NCI-H128 (cell line): ENCODE data around the gene VEGFD.
"Not testable (repeated sequence)": the region's sequence is repeated elsewhere in the genome, so short reads cannot be mapped to it uniquely, and the experiment has no call there.

Experiments
- DNase-seq: peaks from one replicate; lab custom pipeline; 2025; ENCODE audit not compliant: unreplicated experiment; lab: John Stamatoyannopoulos, UW

VEGFD gene

DNA sequence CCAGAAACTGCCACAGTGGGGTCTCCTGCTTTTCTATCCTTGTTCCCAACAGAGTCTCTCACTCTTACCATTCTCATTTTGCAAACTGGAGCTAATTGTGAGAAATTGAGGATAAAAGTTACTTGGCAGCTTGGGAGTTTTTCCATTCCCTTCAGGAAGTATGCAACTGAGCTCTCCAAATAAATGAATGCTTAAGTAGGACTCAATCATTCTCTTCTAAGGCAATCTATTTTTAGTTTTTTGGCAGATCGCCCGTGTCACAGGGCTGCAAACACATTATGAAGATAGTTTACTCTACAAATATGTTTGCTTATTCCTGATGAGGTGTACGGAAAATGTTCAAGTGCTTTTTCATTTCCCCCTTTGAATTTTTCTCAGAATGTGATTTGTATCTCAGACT, 74.1 kb downstream of the VEGFD start:
- DNase-seq, result peak; percentile 7

DNA sequence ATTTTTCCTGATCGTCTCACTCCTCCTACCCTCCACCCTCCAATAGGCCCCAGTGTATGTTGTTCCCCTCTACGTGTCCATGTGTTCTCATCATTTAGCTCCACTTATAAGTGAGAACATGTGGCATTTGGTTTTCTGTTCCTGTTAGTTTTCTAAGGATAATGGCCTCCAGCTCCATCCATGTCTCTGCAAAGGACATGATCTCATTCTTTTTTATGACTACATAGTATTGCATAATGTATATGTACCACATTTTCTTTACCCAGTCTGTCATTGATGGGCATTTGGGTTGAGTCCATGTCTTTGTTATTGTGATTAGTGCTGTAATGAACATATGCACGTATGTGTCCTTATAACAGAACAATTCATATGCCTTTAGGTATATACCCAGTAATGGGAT, 78.3 kb downstream of the VEGFD start:
- DNase-seq, result not testable (repeated sequence)

DNA sequence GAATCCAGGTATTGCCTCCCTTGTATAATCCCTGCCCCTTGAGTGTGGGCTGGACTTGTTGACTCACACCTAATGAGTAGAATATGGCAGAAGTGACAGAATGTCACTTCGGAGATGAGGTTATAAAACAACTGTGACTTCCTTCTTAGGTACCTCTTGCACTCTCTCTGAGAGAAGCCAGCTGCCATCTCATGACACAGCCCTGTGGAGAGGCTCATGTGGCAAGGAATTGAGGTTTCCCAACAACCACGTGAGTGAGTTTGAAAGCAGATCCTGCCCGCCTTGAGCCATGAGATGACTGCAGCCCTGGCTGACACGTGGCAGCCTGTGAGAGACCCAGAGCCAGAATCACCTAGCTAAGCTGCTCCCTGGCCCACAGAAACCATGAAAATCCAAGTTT, 82.3 kb downstream of the VEGFD start:
- DNase-seq, result no peak

DNA sequence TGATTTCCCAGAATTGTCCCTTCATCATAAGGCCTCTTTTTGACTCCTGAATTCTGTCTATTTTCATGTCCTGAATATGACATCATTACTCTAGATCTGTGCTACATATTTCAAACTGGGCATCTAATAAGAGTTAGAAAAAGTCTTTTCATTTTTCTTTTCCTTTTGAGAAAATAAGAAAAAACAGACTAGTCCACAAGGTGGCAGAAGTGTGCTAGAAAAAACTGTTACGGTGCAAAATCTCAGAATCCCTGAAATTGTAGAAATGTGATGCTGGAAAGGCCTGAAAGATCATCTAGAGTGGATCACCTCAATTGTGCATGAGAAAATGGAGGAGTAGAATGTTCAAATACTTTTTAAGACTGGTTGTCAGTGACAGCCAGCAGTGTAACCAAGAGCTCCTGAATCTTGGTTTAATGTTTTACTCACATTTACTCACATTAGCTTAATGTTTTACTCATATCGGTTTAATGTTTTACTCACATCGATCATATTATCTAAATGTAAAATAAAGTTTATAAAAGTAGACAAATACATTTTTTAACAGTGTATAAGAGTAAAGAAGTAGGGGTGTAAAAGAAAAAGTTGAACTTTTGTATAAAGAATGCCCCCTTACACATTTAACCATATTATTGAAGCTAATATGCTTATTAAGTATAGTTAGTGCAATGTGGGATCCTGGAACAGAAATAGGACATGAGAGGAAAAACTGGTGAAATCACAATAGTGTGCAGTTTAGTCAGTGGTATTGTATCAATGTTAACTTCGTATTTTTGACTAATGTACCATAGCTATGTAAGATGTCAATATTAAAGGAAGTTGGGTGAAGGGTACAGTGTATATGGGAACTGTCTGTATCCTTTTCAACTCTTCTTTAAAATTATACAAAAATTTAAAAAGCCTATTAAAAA, 84.0 kb downstream of the VEGFD start:
- DNase-seq, result no peak

DNA sequence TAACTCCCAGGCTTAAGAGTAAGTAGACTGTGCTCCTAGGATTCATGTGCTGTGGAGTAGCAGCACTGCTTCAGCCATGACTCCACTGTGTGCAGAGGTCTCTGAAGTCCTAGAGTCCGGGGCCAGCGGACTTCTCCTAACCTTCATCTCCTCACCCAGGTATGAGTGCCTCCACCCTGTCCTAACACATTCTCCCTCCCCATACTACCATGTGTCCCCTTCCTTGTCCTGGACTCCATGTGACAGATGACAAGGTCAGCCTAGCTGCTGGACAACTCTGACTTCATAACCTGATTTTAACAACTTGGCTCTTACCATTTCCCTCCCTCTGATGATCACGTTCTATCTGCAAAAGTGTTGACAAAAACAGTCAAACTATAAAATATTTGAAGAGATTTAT, 85.4 kb downstream of the VEGFD start:
- no peak for DNase-seq

DNA sequence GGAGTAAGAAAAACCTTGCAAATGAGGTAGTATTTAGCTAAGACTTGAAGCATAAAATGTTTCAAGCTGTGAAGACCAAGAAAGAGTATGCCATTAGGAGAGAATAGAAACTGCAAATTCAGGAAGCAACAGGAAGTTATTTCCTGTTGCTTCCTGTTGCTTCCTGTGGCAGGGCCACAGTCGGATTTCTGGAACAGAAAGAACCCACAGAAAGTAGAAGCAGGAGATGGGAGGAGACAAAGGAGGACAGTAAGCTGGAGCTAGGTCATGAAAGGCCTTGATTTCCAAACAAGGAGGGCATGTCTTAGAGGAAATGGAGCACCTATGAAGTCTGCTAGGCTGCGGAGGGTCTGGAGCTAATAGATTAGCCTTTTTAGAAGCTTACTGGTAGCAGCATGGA, 86.0 kb downstream of the VEGFD start:
- DNase-seq, result no peak
